ENCODE results near the gene CLEC16A. TPM values are rescaled to one million over a fixed set of nuclear protein-coding genes. Genes with fewer than 3 reads are reported as not detected.
A peak's percentile ranks its signal among the peaks of the same experiment; 100 is the strongest.

CLEC16A gene
- total RNA-seq, 1 experiment from 2014 or later = 13.4 TPM

- no peak for DNase-seq (ENCODE audit: low read depth)
Measured at GRCh38 chr16:11174141-11174540, 229.8 kb downstream of the CLEC16A start.

- no peak for DNase-seq (ENCODE audit: low read depth)
Measured at GRCh38 chr16:11175106-11175786, 230.9 kb downstream of the CLEC16A start.

GRCh38 chr16:11175787-11176341, 231.5 kb downstream of the CLEC16A start:
- DNase-seq (ENCODE audit: low read depth) = no peak

- no peak for DNase-seq (ENCODE audit: low read depth)
Measured at GRCh38 chr16:11177578-11178160, 233.3 kb downstream of the CLEC16A start.

GRCh38 chr16:11178424-11178823, 234.1 kb downstream of the CLEC16A start:
- DNase-seq (ENCODE audit: low read depth) = no peak

- no peak for DNase-seq (ENCODE audit: low read depth)
Measured at GRCh38 chr16:11179574-11179973, 235.2 kb downstream of the CLEC16A start.

- DNase-seq (ENCODE audit: low read depth) = no peak
Measured at GRCh38 chr16:11180489-11180888, 236.1 kb downstream of the CLEC16A start.

- DNase-seq (ENCODE audit: low read depth) = no peak
Measured at GRCh38 chr16:11181242-11181898, 237.0 kb downstream of the CLEC16A start.

- DNase-seq (ENCODE audit: low read depth) = no peak
Measured at GRCh38 chr16:11181899-11182279, 237.5 kb downstream of the CLEC16A start.

- DNase-seq (ENCODE audit: low read depth) = no peak
Measured at GRCh38 chr16:11182411-11182810, 238.0 kb downstream of the CLEC16A start.

GRCh38 chr16:11183035-11183812, 238.9 kb downstream of the CLEC16A start:
- no peak for DNase-seq (ENCODE audit: low read depth)

- no peak for DNase-seq (ENCODE audit: low read depth)
Measured at GRCh38 chr16:11183951-11184350, 239.6 kb downstream of the CLEC16A start.

GRCh38 chr16:11187522-11188023, 243.2 kb downstream of the CLEC16A start:
- no peak for DNase-seq (ENCODE audit: low read depth)

GRCh38 chr16:11188801-11189740, 244.7 kb downstream of the CLEC16A start:
- no peak for DNase-seq (ENCODE audit: low read depth)

- DNase-seq (ENCODE audit: low read depth) = peak; percentile 35
Measured at GRCh38 chr16:11190588-11191560, 246.5 kb downstream of the CLEC16A start.

- DNase-seq (ENCODE audit: low read depth) = no peak
Measured at GRCh38 chr16:11191665-11192064, 247.3 kb downstream of the CLEC16A start.

- DNase-seq (ENCODE audit: low read depth) = no peak
Measured at GRCh38 chr16:11193494-11193893, 249.1 kb downstream of the CLEC16A start.

GRCh38 chr16:11194913-11195312, 250.5 kb downstream of the CLEC16A start:
- DNase-seq (ENCODE audit: low read depth) = no peak

- DNase-seq (ENCODE audit: low read depth) = peak; percentile 39
Measured at GRCh38 chr16:11196286-11196828, 252.0 kb downstream of the CLEC16A start.

Measured in LHCN-M2 (cell line).